ENCODE measurements around the gene MAMDC2. TPM values are rescaled to one million over a fixed set of nuclear protein-coding genes. Genes with fewer than 3 reads are reported as not detected.

MAMDC2 gene
- total and polyA plus RNA-seq, 2 donors (not counting 1 experiment from before 2014, with no cell fraction given) = 14.4 to 23.0 TPM

DNA sequence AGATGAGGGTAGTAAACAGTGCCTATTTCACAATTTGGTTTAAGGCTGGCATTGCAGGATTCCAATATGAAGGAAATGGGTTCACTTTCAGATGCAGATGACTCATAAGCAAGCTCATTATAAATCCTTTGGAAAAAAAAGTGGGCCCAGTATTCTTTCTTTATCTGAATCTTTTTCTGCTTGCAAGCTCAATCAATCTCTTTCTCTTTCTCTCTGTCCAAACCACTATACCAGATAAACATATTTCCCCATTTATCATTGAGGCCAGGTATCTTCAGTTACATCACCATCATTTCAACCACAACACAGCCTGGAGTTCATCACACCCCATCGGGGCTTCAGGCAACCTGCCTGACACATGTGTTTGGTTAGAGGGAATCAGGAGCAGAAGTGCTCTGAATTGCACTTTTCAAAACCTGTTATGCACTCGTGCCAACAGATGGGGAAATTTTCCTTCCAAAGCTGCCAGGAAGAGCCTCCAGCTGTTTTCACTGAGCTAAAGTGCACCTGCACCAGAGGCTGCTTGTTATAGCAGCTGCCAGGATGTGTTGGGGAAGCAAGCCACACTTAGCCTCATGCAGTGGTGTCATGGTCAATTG lies 30.0 kb upstream of the MAMDC2 start:
- Histone ChIP-seq H2AFZ (ENCODE audit: low read length) (no peak overlapping the region), H3K36me3 (ENCODE audit: control insufficient read depth, insufficient read depth, low read length) (no peaks in the 10 kb centered on the region), H3K79me2 (ENCODE audit: control insufficient read depth, insufficient read depth, low read length) (no peaks in the 10 kb centered on the region), H3K4me3 (replicated peaks in 1 of 4; ENCODE audit: control extremely low read depth in 1 of 4, insufficient read depth in 1 of 4, low read depth in 3 of 4, low read length in 4 of 4) (no peak overlapping the region), H3K4me2 (ENCODE audit: extremely low read depth, insufficient read depth, low read length) (no peak overlapping the region), H3K4me1 (ENCODE audit: control insufficient read depth, extremely low read depth, insufficient read depth, low read length) (peaks cover 6% of the 10 kb centered on the region), H3K9ac (ENCODE audit: insufficient read depth, low read length) (no peak overlapping the region), H3K9me3 (ENCODE audit: control insufficient read depth, insufficient read depth, low read depth, low read length) (no peaks in the 10 kb centered on the region), H3K27ac (ENCODE audit: insufficient read depth, low read length) (no peak overlapping the region), H4K20me1 (ENCODE audit: control insufficient read depth, extremely low read depth, insufficient read depth, low read length) (no peaks in the 10 kb centered on the region), H3K27me3 (ENCODE audit: control insufficient read depth, insufficient read depth, low read length) (no peaks in the 10 kb centered on the region)
- TF ChIP-seq, protein P1, sequence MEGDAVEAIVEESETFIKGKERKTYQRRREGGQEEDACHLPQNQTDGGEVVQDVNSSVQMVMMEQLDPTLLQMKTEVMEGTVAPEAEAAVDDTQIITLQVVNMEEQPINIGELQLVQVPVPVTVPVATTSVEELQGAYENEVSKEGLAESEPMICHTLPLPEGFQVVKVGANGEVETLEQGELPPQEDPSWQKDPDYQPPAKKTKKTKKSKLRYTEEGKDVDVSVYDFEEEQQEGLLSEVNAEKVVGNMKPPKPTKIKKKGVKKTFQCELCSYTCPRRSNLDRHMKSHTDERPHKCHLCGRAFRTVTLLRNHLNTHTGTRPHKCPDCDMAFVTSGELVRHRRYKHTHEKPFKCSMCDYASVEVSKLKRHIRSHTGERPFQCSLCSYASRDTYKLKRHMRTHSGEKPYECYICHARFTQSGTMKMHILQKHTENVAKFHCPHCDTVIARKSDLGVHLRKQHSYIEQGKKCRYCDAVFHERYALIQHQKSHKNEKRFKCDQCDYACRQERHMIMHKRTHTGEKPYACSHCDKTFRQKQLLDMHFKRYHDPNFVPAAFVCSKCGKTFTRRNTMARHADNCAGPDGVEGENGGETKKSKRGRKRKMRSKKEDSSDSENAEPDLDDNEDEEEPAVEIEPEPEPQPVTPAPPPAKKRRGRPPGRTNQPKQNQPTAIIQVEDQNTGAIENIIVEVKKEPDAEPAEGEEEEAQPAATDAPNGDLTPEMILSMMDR (conservative IDR thresholded peaks at IDR 0.05 in 1 of 2, IDR thresholded peaks at IDR 0.05 in 1 of 2; ENCODE audit: low read depth in 1 of 2, low read length in 2 of 2) = no peak
- TF ChIP-seq EZH2 (IDR thresholded peaks at IDR 0.05; ENCODE audit: low read length, missing control alignments) = no peak
- peak; percentile 73 to 94 for DNase-seq (ENCODE audit: low read depth in 2 of 2)

DNA sequence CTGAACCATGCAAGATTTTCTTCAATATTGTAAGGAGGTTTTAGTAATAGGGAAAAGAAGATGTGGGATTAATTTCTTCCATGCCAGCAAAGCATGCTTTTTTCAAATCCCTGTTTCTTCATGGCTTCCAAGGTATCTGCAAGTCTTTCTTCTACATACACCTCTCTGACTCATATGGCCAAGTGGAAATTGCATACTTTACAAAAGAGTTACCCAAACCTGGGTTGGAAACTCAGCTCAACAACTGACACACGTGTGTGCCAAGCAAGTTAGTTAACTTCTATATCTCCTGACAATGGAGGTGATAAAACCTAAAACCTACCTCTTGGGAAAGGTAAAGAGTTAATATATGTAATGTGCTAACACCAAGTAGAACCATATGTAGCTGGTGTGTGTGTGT lies 28.5 kb upstream of the MAMDC2 start:
- Histone ChIP-seq H3K9me3 (ENCODE audit: control insufficient read depth, insufficient read depth, low read depth, low read length) (no peaks in the 10 kb centered on the region), H3K36me3 (ENCODE audit: control insufficient read depth, insufficient read depth, low read length) (no peaks in the 10 kb centered on the region), H3K27me3 (ENCODE audit: control insufficient read depth, insufficient read depth, low read length) (no peaks in the 10 kb centered on the region), H3K4me1 (ENCODE audit: control insufficient read depth, extremely low read depth, insufficient read depth, low read length) (peaks cover 6% of the 10 kb centered on the region), H3K4me2 (ENCODE audit: extremely low read depth, insufficient read depth, low read length) (no peak overlapping the region), H2AFZ (ENCODE audit: low read length) (no peak overlapping the region), H3K27ac (ENCODE audit: insufficient read depth, low read length) (no peak overlapping the region), H3K9ac (ENCODE audit: insufficient read depth, low read length) (no peak overlapping the region), H4K20me1 (ENCODE audit: control insufficient read depth, extremely low read depth, insufficient read depth, low read length) (no peaks in the 10 kb centered on the region), H3K79me2 (ENCODE audit: control insufficient read depth, insufficient read depth, low read length) (no peaks in the 10 kb centered on the region), H3K4me3 (replicated peaks in 1 of 4; ENCODE audit: control extremely low read depth in 1 of 4, insufficient read depth in 1 of 4, low read depth in 3 of 4, low read length in 4 of 4) (no peak overlapping the region)
- TF ChIP-seq EZH2 (IDR thresholded peaks at IDR 0.05; ENCODE audit: low read length, missing control alignments) = no peak
- TF ChIP-seq, protein P1 (conservative IDR thresholded peaks at IDR 0.05 in 1 of 2, IDR thresholded peaks at IDR 0.05 in 1 of 2; ENCODE audit: low read depth in 1 of 2, low read length in 2 of 2) = no peak
- DNase-seq (ENCODE audit: low read depth in 2 of 2) = no peak

DNA sequence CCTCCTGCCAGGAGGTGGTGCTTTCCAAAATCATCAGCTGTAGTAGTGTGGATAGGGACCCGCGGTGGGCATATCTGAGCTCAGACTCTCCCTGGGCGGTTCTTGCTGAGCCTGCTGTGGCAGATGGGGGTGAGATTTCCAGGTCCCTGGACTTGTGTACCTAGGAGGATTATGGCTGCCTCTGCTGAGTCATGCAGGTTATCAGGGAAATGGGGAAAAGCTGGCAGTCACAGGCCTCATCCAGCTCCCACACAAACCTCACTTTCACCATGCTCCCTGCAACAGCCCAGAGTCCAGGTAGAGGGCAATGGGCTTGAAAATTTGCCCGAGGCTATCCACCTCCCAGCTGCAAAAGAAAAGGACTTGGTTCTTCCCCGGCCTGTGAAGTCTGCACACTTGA lies 23.4 kb upstream of the MAMDC2 start:
- no peak overlapping the region for H3K4me3 ChIP-seq (replicated peaks in 1 of 4; ENCODE audit: control extremely low read depth in 1 of 4, insufficient read depth in 1 of 4, low read depth in 3 of 4, low read length in 4 of 4)
- H3K27ac ChIP-seq (ENCODE audit: insufficient read depth, low read length) = no peak overlapping the region
- no peak for DNase-seq (ENCODE audit: low read depth in 2 of 2)
- H4K20me1 ChIP-seq (ENCODE audit: control insufficient read depth, extremely low read depth, insufficient read depth, low read length) = no peaks in the 10 kb centered on the region
- H3K4me2 ChIP-seq (ENCODE audit: extremely low read depth, insufficient read depth, low read length) = no peak overlapping the region
- H3K79me2 ChIP-seq (ENCODE audit: control insufficient read depth, insufficient read depth, low read length) = no peaks in the 10 kb centered on the region
- H3K9me3 ChIP-seq (ENCODE audit: control insufficient read depth, insufficient read depth, low read depth, low read length) = no peaks in the 10 kb centered on the region
- TF ChIP-seq, protein P1 (conservative IDR thresholded peaks at IDR 0.05 in 1 of 2, IDR thresholded peaks at IDR 0.05 in 1 of 2; ENCODE audit: low read depth in 1 of 2, low read length in 2 of 2) = no peak
- no peak for TF ChIP-seq EZH2 (IDR thresholded peaks at IDR 0.05; ENCODE audit: low read length, missing control alignments)
- H3K9ac ChIP-seq (ENCODE audit: insufficient read depth, low read length) = no peak overlapping the region
- no peak overlapping the region for H2AFZ ChIP-seq (ENCODE audit: low read length)
- H3K4me1 ChIP-seq (ENCODE audit: control insufficient read depth, extremely low read depth, insufficient read depth, low read length) = peaks cover 4% of the 10 kb centered on the region
- no peaks in the 10 kb centered on the region for H3K27me3 ChIP-seq (ENCODE audit: control insufficient read depth, insufficient read depth, low read length)
- H3K36me3 ChIP-seq (ENCODE audit: control insufficient read depth, insufficient read depth, low read length) = no peaks in the 10 kb centered on the region
